PC-9 (cell line): Measurements from ENCODE around the gene RABL6. TPM values are rescaled to one million over a fixed set of nuclear protein-coding genes. Genes with fewer than 3 reads are reported as not detected.

Source experiments
- BruUV-seq: library from RNA; stranded (reverse); fragments of 400-500 nt; replicated peaks from 2 replicates; lab custom pipeline; 2021; lab: Mats Ljungman, UMichigan
- CTCF ChIA-PET: fragments of 300-600 bp; sonication (Branson Sonifier 250); formaldehyde crosslinking; loops from one replicate; lab custom pipeline; 2022; ENCODE audit warnings: antibody characterized with exemption; lab: Charles Lee
- POLR2A ChIA-PET: fragments of 300-600 bp; sonication (Branson Sonifier 250); formaldehyde crosslinking; loops from one replicate; lab custom pipeline; 2022; ENCODE audit warnings: antibody characterized with exemption; ENCODE audit not compliant: unreplicated experiment; lab: Charles Lee
- DNase-seq, 2 experiments: peaks; one replicate each; pipeline versions ENCODE4 v3.0.0 to v3.0.0-alpha.2; 2015 to 2022; ENCODE audit warnings: mixed read lengths in 1 of 2
- H2AFZ ChIP-seq: fragments of 200-600 bp; sonication (generic); 2 replicates; pipeline ENCODE4 v1.8.1; 2017; ENCODE audit warnings: antibody characterized with exemption
- H3F3A ChIP-seq: fragments of 200-600 bp; sonication (generic); 2 replicates; pipeline ENCODE4 v1.8.1; 2017; ENCODE audit warnings: antibody characterized with exemption, mild to moderate bottlenecking, low read depth; ENCODE audit not compliant: insufficient read depth
- H3K27ac ChIP-seq: fragments of 200-600 bp; sonication (generic); 2 replicates; pipeline ENCODE4 v1.6.1; 2016; ENCODE audit warnings: mixed run types
- H3K27me3 ChIP-seq: fragments of 200-600 bp; sonication (generic); 2 replicates; pipeline ENCODE4 v1.6.1; 2016; ENCODE audit warnings: low read depth, mixed run types; ENCODE audit not compliant: insufficient read depth
- H3K36me3 ChIP-seq: fragments of 200-600 bp; sonication (generic); 2 replicates; pipeline ENCODE4 v1.6.1; 2016; ENCODE audit warnings: low read depth, mixed run types
- H3K4me1 ChIP-seq: fragments of 200-600 bp; sonication (generic); replicated peaks from 2 replicates; pipeline ENCODE4 v1.6.1; 2016; ENCODE audit warnings: mixed run types; ENCODE audit not compliant: insufficient read depth
- H3K4me2 ChIP-seq: fragments of 200-600 bp; sonication (generic); 2 replicates; pipeline ENCODE4 v1.6.1; 2017; ENCODE audit warnings: mixed run types
- H3K4me3 ChIP-seq: fragments of 200-600 bp; sonication (generic); 2 replicates; pipeline ENCODE4 v1.6.1; 2016; ENCODE audit warnings: mixed run types
- H3K79me2 ChIP-seq: fragments of 200-600 bp; sonication (generic); 2 replicates; pipeline ENCODE4 v1.6.1; 2017; ENCODE audit warnings: low read depth, mixed run types
- H3K9me2 ChIP-seq: fragments of 200-600 bp; sonication (generic); 2 replicates; pipeline ENCODE4 v1.8.1; 2017; ENCODE audit warnings: mild to moderate bottlenecking; ENCODE audit not compliant: insufficient read depth
- H3K9me3 ChIP-seq: fragments of 200-600 bp; sonication (generic); 2 replicates; pipeline ENCODE4 v1.8.1; 2016; ENCODE audit warnings: low read depth; ENCODE audit not compliant: insufficient read depth
- H4K20me1 ChIP-seq: fragments of 200-600 bp; sonication (generic); 2 replicates; pipeline ENCODE4 v1.8.1; 2017; ENCODE audit not compliant: insufficient read depth
- CTCF ChIP-seq: fragments of 200-600 bp; sonication (generic); conservative IDR thresholded peaks from 2 replicates; pipeline ENCODE4 v1.6.1; 2017; ENCODE audit warnings: mixed run types, antibody characterized with exemption, mild to moderate bottlenecking, moderate library complexity
- EZH2 ChIP-seq: fragments of 200-600 bp; sonication (generic); IDR thresholded peaks from 2 replicates; pipeline ENCODE4 v1.8.0; 2017; ENCODE audit warnings: antibody characterized with exemption, low read depth
- intact Hi-C: fragments of 100-400 bp; cut with micrococcal nuclease; formaldehyde crosslinking; loops from one replicate; pipeline ENCODE4 v1.10.0; 2022; ENCODE audit not compliant: unreplicated experiment
- total RNA-seq: library from RNA; stranded (reverse); gene quantifications from 2 replicates; pipeline ENCODE4 v1.2.3, GENCODE V29; 2021

Gene RABL6
- total RNA-seq, 1 experiment from 2014 or later, result 116 TPM

- ChIA-PET CTCF (interaction anchor here (0.6 kb wide), 1 partner anchor 415 kb away, joined by 12 read pairs; no protein-coding TSS in a partner anchor), POLR2A (no interaction called here)
- TF ChIP-seq CTCF, result no peak
- no peak for TF ChIP-seq EZH2
- Histone ChIP-seq H3K4me2 (no peak overlapping the region), H3K27me3 (peaks cover 9% of the 10 kb centered on the region; the same call in 1 of the 2 replicates), H3K79me2 (no peaks in the 10 kb centered on the region), H3K9me3 (no peaks in the 10 kb centered on the region), H3K27ac (no peak overlapping the region), H3K4me3 (no peak overlapping the region), H4K20me1 (no peaks in the 10 kb centered on the region), H3K4me1 (no peaks in the 10 kb centered on the region), H3K9me2 (no peaks in the 10 kb centered on the region), H3K36me3 (no peaks in the 10 kb centered on the region), H2AFZ (no peak overlapping the region), H3F3A (peaks cover 9% of the 10 kb centered on the region; the same call in 1 of the 2 replicates)
- intact Hi-C loops, result no loop called here
- no peak for DNase-seq
- no TSS peak for BruUV-seq
These were observed 46.2 kb upstream of the RABL6 start for GRCh38 chr9:136761545-136761981.

DNA sequence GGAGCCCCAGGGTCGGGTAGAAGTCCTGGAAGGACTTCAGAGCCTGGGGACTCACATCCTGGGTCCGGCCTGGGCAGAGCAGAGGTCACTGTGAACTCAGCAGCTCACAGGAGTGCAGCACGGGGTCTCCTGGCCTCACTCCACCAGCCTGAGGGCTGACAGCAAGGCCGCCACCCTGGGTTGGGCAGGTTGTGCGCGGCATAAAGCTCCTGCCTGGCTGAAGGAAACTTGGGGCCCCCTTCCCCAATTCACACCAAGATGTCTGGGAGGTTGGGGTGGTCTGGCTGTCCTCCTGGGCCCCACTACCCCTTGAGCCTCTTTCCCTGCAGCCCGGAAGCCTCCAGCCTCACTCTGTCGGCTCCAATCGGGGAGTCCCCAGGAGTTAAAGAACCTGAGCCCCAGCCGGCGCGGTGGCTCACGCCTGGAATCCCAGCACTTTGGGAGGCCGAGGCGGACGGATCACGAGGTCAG, 45.5 kb upstream of the RABL6 start:
- H3K4me2 ChIP-seq, result no peak overlapping the region
- no peaks in the 10 kb centered on the region for H3K9me3 ChIP-seq
- CTCF ChIA-PET, result interaction anchor here (0.6 to 0.7 kb wide), 2 partner anchors 209 to 416 kb away, joined by 5 to 12 read pairs; no protein-coding TSS in a partner anchor

DNA sequence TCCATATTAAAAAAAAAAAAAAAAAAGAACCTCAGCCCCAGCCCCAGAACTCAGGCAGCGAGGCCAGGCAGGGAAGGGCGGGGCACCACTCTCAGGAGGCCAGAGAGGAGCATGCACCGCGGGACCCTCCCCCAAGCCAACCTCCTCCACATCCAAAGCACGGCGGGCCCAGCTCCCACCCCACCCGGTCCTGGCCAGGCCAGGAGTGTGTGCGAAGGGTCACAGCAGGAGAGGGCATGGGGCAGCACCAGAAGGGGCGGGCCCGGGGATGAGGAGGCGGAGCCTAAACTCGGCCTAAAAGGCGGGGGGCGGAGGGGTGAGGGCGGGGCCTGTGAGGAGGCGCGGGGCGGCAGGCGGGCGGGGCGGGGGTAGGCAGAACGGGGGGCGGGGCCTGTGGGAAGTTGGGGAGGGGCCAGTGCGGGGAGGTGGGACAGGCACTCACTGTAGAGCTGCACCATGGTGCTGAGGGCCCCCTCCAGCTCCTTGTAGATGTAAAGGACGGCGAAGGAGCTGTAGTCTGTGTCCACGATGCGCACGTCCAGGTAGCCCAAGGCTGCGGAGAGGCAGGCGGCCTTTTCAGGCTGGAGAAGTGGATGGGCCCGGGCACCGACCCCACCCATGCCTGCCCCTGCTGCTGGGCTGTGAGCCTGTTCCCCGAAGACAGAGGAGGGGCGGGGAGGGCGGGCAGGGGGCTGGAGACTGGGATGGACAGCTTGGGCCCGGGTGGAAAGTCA, 44.7 kb upstream of the RABL6 start:
- intact Hi-C loops, result no loop called here
- TF ChIP-seq CTCF (no peak), EZH2 (no peak)
- Histone ChIP-seq H2AFZ (no peak overlapping the region), H4K20me1 (no peaks in the 10 kb centered on the region), H3K4me3 (no peak overlapping the region), H3K4me2 (peak overlapping the region; percentile 57; the same call in 1 of the 2 replicates), H3K27ac (no peak overlapping the region), H3K9me2 (no peaks in the 10 kb centered on the region), H3K36me3 (no peaks in the 10 kb centered on the region), H3K4me1 (peaks cover 6% of the 10 kb centered on the region), H3K79me2 (no peaks in the 10 kb centered on the region), H3F3A (peaks cover 23% of the 10 kb centered on the region; the same call in 1 of the 2 replicates), H3K27me3 (peaks cover 4% of the 10 kb centered on the region), H3K9me3 (no peaks in the 10 kb centered on the region)
- no TSS peak for BruUV-seq
- ChIA-PET CTCF (interaction anchor here (0.6 to 0.7 kb wide), 4 partner anchors 12 to 400 kb away, joined by 3 to 6 read pairs (median 4); no protein-coding TSS in a partner anchor), POLR2A (no interaction called here)
- peak in 1 of 2 experiments; percentile 70 for DNase-seq

More for the DNA sequence above, 45.5 kb upstream of the RABL6 start:
- H3K4me1 ChIP-seq, result peaks cover 6% of the 10 kb centered on the region
- no peaks in the 10 kb centered on the region for H4K20me1 ChIP-seq
- DNase-seq, result no peak
- H2AFZ ChIP-seq, result no peak overlapping the region
- intact Hi-C loops, result no loop called here
- no peaks in the 10 kb centered on the region for H3K36me3 ChIP-seq
- H3F3A ChIP-seq, result peaks cover 15% of the 10 kb centered on the region; the same call in 1 of the 2 replicates
- POLR2A ChIA-PET, result no interaction called here
- TF ChIP-seq EZH2 (no peak), CTCF (no peak)
- BruUV-seq, result no TSS peak
- H3K79me2 ChIP-seq, result no peaks in the 10 kb centered on the region
- H3K9me2 ChIP-seq, result no peaks in the 10 kb centered on the region
- peaks cover 2% of the 10 kb centered on the region; the same call in 1 of the 2 replicates for H3K27me3 ChIP-seq
- no peak overlapping the region for H3K4me3 ChIP-seq
- no peak overlapping the region for H3K27ac ChIP-seq
